NCI-H2107 treated with DMSO at 0.1 percent for 48 hours (cell line): Measurements from ENCODE around the gene FXR2.

Experiments
- DNase-seq: peaks from one replicate; lab custom pipeline; 2025; ENCODE audit not compliant: unreplicated experiment; lab: John Stamatoyannopoulos, UW

The FXR2 gene

DNA sequence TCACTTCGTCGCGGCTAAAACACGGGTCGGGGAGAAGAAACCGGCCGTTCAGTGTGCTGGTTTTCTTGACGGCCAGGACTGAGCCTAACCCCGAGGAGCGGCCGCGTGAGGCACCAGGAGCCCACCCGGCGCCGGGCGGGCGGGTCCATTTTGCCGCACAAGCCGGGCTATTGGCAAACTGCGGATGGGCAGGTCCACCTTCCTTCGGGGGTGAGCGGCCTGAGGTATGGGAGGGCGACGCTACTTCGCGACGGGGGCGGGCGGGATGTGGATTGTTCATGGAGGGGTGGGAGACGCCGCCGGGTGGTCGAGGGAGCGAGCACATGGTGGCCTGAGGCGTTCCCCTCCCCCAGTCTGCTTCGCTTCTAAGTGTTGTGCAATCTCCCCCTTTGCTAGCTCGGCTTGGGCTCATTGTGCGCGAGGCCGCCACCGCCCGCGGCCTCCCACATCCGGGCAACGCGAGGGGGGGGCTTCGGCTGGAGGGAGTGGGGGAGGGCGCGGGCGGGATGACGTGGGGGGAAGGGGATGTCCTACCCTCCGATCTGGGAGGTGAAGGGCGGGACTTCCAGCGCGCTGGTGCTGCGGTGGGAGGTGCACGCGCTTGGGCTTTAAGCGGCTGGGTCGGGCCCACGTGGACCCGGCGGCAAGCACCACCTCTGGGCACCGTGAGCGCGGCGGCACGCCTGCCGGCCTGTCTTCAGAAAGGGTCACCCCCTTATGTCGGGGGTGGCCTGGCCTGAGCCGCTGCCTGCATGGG, 41.2 kb downstream of the FXR2 start:
- no peak for DNase-seq

GRCh38 chr17:7572588-7573323, 41.9 kb downstream of the FXR2 start:
- peak; percentile 76 for DNase-seq

DNA sequence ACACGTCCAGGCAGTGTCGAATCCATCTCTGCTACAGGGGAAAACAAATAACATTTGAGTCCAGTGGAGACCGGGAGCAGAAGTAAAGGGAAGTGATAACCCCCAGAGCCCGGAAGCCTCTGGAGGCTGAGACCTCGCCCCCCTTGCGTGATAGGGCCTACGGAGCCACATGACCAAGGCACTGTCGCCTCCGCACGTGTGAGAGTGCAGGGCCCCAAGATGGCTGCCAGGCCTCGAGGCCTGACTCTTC, 42.4 kb downstream of the FXR2 start:
- no peak for DNase-seq

DNA sequence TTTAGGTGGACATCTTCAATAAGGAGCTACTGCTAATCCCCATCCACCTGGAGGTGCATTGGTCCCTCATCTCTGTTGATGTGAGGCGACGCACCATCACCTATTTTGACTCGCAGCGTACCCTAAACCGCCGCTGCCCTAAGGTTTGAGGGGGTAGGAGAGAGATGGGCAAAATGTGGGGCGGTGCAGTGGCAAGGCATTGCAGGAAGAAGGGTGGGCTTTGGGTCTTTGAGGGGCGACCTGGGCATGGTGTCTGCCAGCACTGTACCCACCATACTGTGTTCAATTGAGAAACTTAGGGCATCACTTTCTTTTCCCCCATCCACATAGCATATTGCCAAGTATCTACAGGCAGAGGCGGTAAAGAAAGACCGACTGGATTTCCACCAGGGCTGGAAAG, 44.3 kb downstream of the FXR2 start:
- DNase-seq, result no peak

DNA sequence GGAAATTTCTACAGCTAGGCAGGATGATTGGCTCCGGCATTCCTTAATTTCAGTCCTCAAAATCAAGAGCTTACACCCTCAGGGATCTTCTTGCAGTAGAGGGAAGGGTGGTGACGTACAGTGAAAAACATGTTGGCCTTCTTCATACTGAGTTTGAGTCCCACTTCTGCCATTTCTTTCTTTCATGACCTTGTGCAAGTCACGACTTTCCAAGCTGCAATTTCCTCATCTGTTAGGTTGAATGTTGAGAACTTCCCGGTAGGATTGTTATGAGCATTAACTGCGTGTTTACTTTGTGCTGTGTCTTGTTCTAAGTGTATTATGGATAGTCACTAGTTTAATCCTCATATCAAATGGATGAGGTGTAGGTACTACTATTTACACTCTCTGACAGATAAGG, 45.1 kb downstream of the FXR2 start:
- no peak for DNase-seq

- no peak for DNase-seq
These were observed 51.4 kb downstream of the FXR2 start for GRCh38 chr17:7563115-7563869.

DNA sequence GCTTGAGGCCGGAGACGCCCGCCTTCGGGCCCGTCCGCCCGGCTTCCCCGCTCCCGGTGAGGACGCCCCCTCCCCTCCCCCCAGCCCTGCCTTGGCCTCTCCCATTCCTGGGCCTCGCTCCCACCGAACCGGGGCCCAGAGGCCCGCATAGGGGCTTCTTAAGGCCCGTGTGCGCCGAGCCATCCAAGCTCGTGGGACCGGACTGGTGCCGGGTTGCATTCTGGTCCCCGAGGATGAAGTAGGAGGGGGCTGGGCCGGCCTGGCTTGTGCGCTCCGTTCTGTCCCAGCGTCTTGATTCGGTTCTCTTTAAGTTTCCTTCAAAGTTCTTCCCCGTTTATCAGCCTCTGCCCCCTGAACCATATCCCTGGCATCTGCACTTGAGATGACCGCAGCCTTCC, 52.5 kb downstream of the FXR2 start:
- no peak for DNase-seq

DNA sequence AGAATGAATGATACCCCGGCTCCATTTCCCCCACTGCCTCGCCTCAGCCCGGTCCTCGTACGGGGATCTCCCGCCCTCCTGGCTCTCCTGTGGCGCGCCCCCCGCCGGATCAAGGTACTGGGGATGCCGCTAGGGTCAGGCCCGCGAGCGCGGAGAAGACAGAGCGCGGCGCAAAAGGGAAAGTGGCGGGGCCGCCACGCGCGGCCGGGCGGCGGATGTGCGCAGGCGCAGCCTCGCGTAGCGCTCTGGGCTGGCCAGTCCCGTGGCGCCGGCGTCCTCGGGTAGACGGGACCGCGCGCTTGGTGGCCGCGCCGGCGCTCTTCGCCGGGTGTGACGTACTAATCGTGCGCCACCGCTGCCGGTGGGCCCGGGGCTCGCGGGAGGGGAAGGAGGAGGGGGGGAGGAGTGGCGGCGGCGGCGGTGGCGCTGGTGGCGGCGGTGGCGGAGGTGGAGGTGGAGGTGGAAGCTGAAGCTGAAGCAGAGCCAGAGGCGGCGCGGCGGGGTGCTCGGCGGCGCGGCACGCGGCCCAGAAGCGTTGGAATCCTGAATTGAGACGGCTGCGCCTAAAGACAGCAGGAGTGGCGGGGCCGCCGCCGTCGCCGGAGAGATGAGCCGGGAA, 53.0 kb downstream of the FXR2 start, which contains the start of gene SENP3:
Gene SENP3 (plus strand): TSS at position 331 of the 619 bp plus-strand sequence. CDS start 1,158 bp downstream, outside the sequence.
- DNase-seq, result no peak

DNA sequence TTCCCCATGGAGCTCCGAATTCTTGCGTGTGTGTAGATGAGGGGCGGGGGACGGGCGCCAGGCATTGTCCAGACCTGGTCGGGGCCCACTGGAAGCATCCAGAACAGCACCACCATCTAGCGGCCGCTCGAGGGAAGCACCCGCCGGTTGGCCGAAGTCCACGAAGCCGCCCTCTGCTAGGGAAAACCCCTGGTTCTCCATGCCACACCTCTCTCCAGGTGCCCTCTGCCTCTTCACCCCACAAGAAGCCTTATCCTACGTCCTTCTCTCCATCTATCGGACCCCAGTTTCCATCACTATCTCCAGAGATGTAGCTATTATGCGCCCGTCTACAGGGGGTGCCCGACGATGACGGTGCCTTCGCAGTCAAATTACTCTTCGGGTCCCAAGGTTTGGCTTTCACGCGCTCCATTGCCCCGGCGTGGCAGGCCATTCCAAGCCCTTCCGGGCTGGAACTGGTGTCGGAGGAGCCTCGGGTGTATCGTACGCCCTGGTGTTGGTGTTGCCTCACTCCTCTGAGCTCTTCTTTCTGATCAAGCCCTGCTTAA, 53.6 kb downstream of the FXR2 start:
- DNase-seq, result peak; percentile 59

- DNase-seq, result no peak
These were observed 54.3 kb downstream of the FXR2 start for GRCh38 chr17:7560172-7561027.

DNA sequence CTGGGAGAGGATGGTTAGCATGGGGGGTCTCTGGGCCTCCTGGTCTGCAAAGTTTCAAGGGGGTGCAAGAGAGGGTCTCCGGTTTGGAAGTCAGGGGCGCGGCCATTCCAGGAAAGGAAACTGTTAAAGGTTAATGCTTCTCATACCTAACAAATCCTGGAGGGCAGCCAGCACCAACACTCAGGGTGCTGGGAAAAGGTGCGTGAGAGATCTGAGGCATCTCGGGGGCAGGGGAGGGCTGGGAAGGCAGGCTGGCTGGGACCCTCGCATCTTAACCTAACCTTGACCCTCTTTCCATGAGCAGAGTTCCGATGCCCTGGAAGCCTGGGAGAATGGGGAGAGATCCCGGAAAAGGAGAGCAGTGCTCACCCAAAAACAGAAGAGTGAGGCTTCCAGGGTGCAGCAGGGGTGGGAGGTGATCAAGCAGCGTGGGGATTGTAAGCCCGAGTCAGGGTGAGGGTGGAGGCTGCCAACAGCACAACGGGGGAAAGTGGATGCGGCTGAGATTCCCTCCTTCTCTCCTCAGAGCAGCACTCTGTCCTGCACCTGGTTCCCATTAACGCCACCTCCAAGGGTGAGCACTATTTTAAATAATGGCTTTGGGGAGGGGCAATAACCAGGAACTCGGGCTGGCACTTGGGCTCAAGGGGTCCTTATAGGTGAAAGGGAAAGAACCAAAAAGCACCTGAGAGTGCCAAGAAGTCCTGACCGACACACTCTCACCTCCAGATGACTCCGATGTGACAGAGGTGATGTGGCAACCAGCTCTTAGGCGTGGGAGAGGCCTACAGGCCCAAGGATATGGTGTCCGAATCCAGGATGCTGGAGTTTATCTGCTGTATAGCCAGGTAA, 55.2 kb downstream of the FXR2 start:
- no peak for DNase-seq

GRCh38 chr17:7558544-7559319, 56.0 kb downstream of the FXR2 start, which contains the start of gene TNFSF13:
Gene TNFSF13 (plus strand): TSS chr17:7558750. CDS start chr17:7559040, 290 bp downstream.
- no peak for DNase-seq

DNA sequence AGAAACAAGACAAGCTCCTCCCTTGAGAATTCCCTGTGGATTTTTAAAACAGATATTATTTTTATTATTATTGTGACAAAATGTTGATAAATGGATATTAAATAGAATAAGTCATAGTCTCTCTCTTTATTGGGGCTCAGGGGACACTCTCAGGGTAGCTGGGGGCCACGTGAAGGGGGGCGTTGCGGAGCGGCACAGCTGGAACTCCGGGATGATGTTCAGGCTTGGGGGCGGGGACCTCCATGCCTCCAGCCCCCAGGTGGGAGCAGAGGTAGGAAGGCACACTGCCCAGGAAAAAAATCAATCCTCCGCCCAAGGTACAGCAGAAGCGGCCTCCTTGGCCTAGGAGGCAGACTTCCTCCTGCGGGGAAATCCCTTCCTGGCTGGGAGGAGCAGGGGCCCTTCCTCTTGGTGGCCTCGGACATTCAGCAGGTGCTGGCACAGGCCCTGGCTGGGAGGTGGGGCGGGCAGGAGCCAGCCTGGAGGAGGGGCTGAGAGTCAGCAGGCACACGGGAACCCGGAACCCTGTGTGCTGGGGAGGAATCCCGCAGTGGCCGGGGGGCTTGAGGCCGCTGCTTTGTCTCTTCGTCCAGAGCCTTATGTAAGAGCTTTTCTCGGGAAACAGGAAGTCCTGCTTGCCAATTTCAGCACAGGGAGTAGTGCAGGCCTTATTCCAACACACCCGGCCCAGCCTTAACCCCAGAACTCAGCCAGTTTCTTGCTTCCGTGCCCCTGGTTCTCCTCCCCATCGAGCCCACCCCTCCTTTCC, 56.7 kb downstream of the FXR2 start:
- no peak for DNase-seq

- no peak for DNase-seq
These were observed 57.4 kb downstream of the FXR2 start for GRCh38 chr17:7557147-7557764.

GRCh38 chr17:7556627-7557026, 58.1 kb downstream of the FXR2 start:
- DNase-seq, result no peak

GRCh38 chr17:7555320-7555948, 59.3 kb downstream of the FXR2 start:
- DNase-seq, result no peak

DNA sequence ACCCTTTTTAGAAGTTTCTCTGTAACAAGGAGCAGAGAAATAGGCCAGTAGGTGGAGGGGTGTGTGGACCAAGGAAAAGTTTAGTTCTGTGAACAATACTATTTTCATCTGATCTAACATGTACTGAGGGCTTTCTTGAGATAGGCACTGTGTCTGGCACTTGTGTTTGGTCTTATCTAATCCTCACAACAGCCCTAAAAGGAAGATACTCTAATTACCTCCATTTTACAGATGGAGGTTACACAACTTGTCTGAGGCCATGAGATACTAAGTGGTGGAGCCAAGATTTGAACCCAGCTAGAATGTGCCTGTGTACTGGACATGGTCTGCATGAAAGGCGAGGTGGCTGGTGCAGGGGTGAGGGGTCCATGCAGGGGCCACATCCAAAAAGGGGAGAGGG, 61.3 kb downstream of the FXR2 start:
- no peak for DNase-seq
